Vagina (tissue), 2 donors: ENCODE data around the gene DOK5.

Source experiments
- CTCF ChIP-seq, 3 experiments: fragments of 450-650 bp in 2 of 3; fragments of 200-600 bp in 1 of 3; sonication (generic) in 1 of 3; IDR thresholded peaks; one replicate each; pipeline ENCODE4 v1.5.1; 2017 to 2019; ENCODE audit warnings: antibody characterized with exemption in 3 of 3, mild to moderate bottlenecking in 2 of 3, moderate library complexity in 2 of 3
- POLR2A ChIP-seq, 2 donors: fragments of 450-650 bp; IDR thresholded peaks; one replicate each; pipeline ENCODE4 v1.6.1; 2017; ENCODE audit warnings: antibody characterized with exemption in 2 of 2, mild to moderate bottlenecking in 2 of 2, moderate library complexity in 2 of 2
- POLR2AphosphoS5 ChIP-seq, 2 donors: sonication (generic); formaldehyde crosslinking; IDR thresholded peaks; one replicate each; pipeline ENCODE4 v1.9.0; 2017; ENCODE audit warnings: antibody characterized with exemption in 2 of 2, mild to moderate bottlenecking in 2 of 2, low read depth in 1 of 2; ENCODE audit not compliant: insufficient read depth in 1 of 2

GRCh38 chr20:54639941-54640340, 164.5 kb downstream of the DOK5 start:
- TF ChIP-seq POLR2A (IDR thresholded peaks at IDR 0.05), result no peak
- TF ChIP-seq CTCF (IDR thresholded peaks at IDR 0.05), result no peak
- no peak for TF ChIP-seq POLR2AphosphoS5 (IDR thresholded peaks at IDR 0.05; ENCODE audit: insufficient read depth in 1 of 2, low read depth in 1 of 2)
